H1 (cell line): Measurements from ENCODE around the gene ZFHX2. TPM values are rescaled to one million over a fixed set of nuclear protein-coding genes. Genes with fewer than 3 reads are reported as not detected.

Source experiments
- CTCF ChIA-PET: fragments of 300-600 bp; sonication (Branson Sonifier 250); formaldehyde crosslinking; loops from one replicate; lab custom pipeline; 2021; ENCODE audit not compliant: partially characterized antibody; lab: Charles Lee
- POLR2A ChIA-PET: fragments of 300-600 bp; sonication (Branson Sonifier 250); formaldehyde crosslinking; loops from one replicate; lab custom pipeline; 2021; ENCODE audit warnings: inconsistent platforms; ENCODE audit not compliant: partially characterized antibody; lab: Charles Lee
- DNase-seq, 2 experiments: peaks; one replicate each; pipeline versions ENCODE4 v3.0.0 to v3.0.0-alpha.2; 2010 to 2022; ENCODE audit warnings: low spot score in 2 of 2, low read depth in 1 of 2, mixed read lengths in 1 of 2
- FAIRE-seq: peaks from 2 replicates; lab custom pipeline; 2011; peaks lifted over from hg19 to GRCh38; lab: Jason Lieb, UNC
- H2AFZ ChIP-seq: 2 replicates; pipeline ENCODE4 v1.8.1; 2012; ENCODE audit warnings: low read length, inconsistent platforms
- H2AK5ac ChIP-seq: 2 replicates; pipeline ENCODE4 v1.6.1; 2013; ENCODE audit warnings: low read depth, low read length
- H2BK120ac ChIP-seq: replicated peaks from 2 replicates; pipeline ENCODE3; 2013; ENCODE audit warnings: low read depth, low read length, inconsistent platforms
- H2BK12ac ChIP-seq: 2 replicates; pipeline ENCODE4 v1.6.1; 2013; ENCODE audit warnings: low read depth, low read length
- H2BK15ac ChIP-seq: 2 replicates; pipeline ENCODE4 v1.6.1; 2013; ENCODE audit warnings: low read length
- H2BK20ac ChIP-seq: 2 replicates; pipeline ENCODE4 v1.6.1; 2013; ENCODE audit warnings: low read length
- H2BK5ac ChIP-seq: 2 replicates; pipeline ENCODE4 v1.6.1; 2013; ENCODE audit warnings: low read depth, low read length
- H3K14ac ChIP-seq: 2 replicates; pipeline ENCODE4 v1.6.1; 2013; ENCODE audit warnings: inconsistent platforms; ENCODE audit not compliant: insufficient read length
- H3K18ac ChIP-seq: 2 replicates; pipeline ENCODE4 v1.6.1; 2013; ENCODE audit warnings: low read length; ENCODE audit errors: extremely low read depth
- H3K23ac ChIP-seq: 2 replicates; pipeline ENCODE4 v1.6.1; 2013; ENCODE audit warnings: inconsistent platforms; ENCODE audit not compliant: insufficient read length
- H3K23me2 ChIP-seq: 2 replicates; pipeline ENCODE4 v1.6.1; 2013; ENCODE audit warnings: low read depth, low read length
- H3K27ac ChIP-seq: 2 replicates; pipeline ENCODE4 v1.6.1; 2011; ENCODE audit warnings: low read depth, low read length, inconsistent platforms
- H3K27me3 ChIP-seq, 4 experiments: replicated peaks in 1 of 4; 1 replicate in 1 of 4; 2 replicates in 3 of 4; pipeline versions ENCODE4 v1.6.1 to v1.8.1; 2011 to 2013; ENCODE audit warnings: low read length in 3 of 4, mild to moderate bottlenecking in 3 of 4, inconsistent platforms in 2 of 4, mixed read lengths in 2 of 4, moderate library complexity in 1 of 4; ENCODE audit not compliant: control insufficient read depth in 3 of 4, insufficient read depth in 3 of 4; ENCODE audit errors: extremely low read depth in 1 of 4
- H3K36me3 ChIP-seq, 4 experiments: 2 replicates each; pipeline versions ENCODE4 v1.6.1 to v1.8.1; 2011 to 2013; ENCODE audit warnings: mild to moderate bottlenecking in 4 of 4, low read length in 3 of 4, moderate library complexity in 2 of 4, control low read depth in 1 of 4, inconsistent platforms in 1 of 4; ENCODE audit not compliant: insufficient read depth in 4 of 4, control insufficient read depth in 2 of 4
- H3K4ac ChIP-seq: replicated peaks from 2 replicates; pipeline ENCODE3; 2013; ENCODE audit warnings: low read length, low read depth, mixed read lengths, inconsistent platforms; ENCODE audit not compliant: insufficient read length
- H3K4me1 ChIP-seq, 4 experiments: replicated peaks in 1 of 4; 1 replicate in 1 of 4; 2 replicates in 3 of 4; pipeline versions ENCODE4 v1.6.1 to v1.8.1; 2011 to 2013; ENCODE audit warnings: low read length in 3 of 4, inconsistent platforms in 2 of 4, mixed read lengths in 1 of 4; ENCODE audit not compliant: insufficient read depth in 4 of 4, control insufficient read depth in 3 of 4
- H3K4me2 ChIP-seq, 2 experiments: 2 replicates each; pipeline versions ENCODE4 v1.6.1 to v1.8.1; 2011 to 2013; ENCODE audit warnings: low read depth in 2 of 2, low read length in 2 of 2, control low read depth in 1 of 2, inconsistent platforms in 1 of 2, mild to moderate bottlenecking in 1 of 2; ENCODE audit not compliant: insufficient read depth in 1 of 2
- H3K4me3 ChIP-seq, 4 experiments: fragments of 200-600, 300-600 bp in 1 of 4; sonication (generic), shearing (Covaris generic), sonication (Bioruptor Twin) in 1 of 4; 2 replicates each; pipeline versions ENCODE4 v1.5.1 to v1.8.1; 2011 to 2016; ENCODE audit warnings: low read length in 4 of 4, low read depth in 3 of 4, control low read depth in 2 of 4, inconsistent platforms in 2 of 4, mild to moderate bottlenecking in 2 of 4, mixed read lengths in 1 of 4, moderate library complexity in 1 of 4; ENCODE audit not compliant: insufficient read depth in 2 of 4; ENCODE audit errors: extremely low read depth in 1 of 4
- H3K56ac ChIP-seq: replicated peaks from 2 replicates; pipeline ENCODE3; 2013; ENCODE audit warnings: low read depth, mild to moderate bottlenecking, mixed read lengths, low read length, inconsistent platforms; ENCODE audit not compliant: insufficient read length
- H3K79me1 ChIP-seq: 2 replicates; pipeline ENCODE4 v1.6.1; 2013; ENCODE audit warnings: low read depth, low read length, control low read depth
- H3K79me2 ChIP-seq, 2 experiments: 2 replicates each; pipeline versions ENCODE4 v1.6.1 to v1.8.1; 2012 to 2013; ENCODE audit warnings: low read length in 2 of 2, mild to moderate bottlenecking in 2 of 2, inconsistent platforms in 1 of 2; ENCODE audit not compliant: insufficient read depth in 2 of 2, control insufficient read depth in 1 of 2
- H3K9ac ChIP-seq, 4 experiments: replicated peaks in 1 of 4; 1 replicate in 1 of 4; 2 replicates in 3 of 4; pipeline versions ENCODE4 v1.6.1 to v1.8.1; 2011 to 2013; ENCODE audit warnings: low read depth in 3 of 4, low read length in 3 of 4, control low read depth in 2 of 4, mild to moderate bottlenecking in 2 of 4, moderate library complexity in 2 of 4, inconsistent platforms in 1 of 4; ENCODE audit errors: extremely low read depth in 1 of 4
- H3K9me3 ChIP-seq, 2 experiments: 2 replicates each; pipeline versions ENCODE4 v1.6.1 to v1.8.1; 2012 to 2013; ENCODE audit warnings: mild to moderate bottlenecking in 2 of 2, moderate library complexity in 2 of 2, control low read depth in 1 of 2, inconsistent platforms in 1 of 2, low read depth in 1 of 2, low read length in 1 of 2, mixed read lengths in 1 of 2; ENCODE audit not compliant: insufficient read depth in 2 of 2
- H4K20me1 ChIP-seq, 2 experiments: replicated peaks in 1 of 2; 2 replicates each; pipeline versions ENCODE3 to v1.8.1; 2011 to 2013; ENCODE audit warnings: inconsistent platforms in 2 of 2, low read length in 2 of 2, mild to moderate bottlenecking in 1 of 2; ENCODE audit not compliant: insufficient read depth in 2 of 2, control insufficient read depth in 1 of 2
- H4K5ac ChIP-seq: 2 replicates; pipeline ENCODE4 v1.6.1; 2013; ENCODE audit warnings: low read length, low read depth, mixed read lengths, inconsistent platforms; ENCODE audit not compliant: insufficient read length
- H4K8ac ChIP-seq: 2 replicates; pipeline ENCODE4 v1.8.0; 2013; ENCODE audit warnings: mild to moderate bottlenecking, moderate library complexity, low read length, inconsistent platforms; ENCODE audit not compliant: insufficient read depth; ENCODE audit errors: extremely low read depth
- H4K91ac ChIP-seq: replicated peaks from 2 replicates; pipeline ENCODE3; 2013; ENCODE audit warnings: low read length, mixed read lengths, inconsistent platforms; ENCODE audit not compliant: insufficient read length
- CTBP2 ChIP-seq: IDR thresholded peaks from 2 replicates; pipeline ENCODE4 v1.7.0; 2011; ENCODE audit warnings: borderline replicate concordance, mild to moderate bottlenecking, moderate library complexity, mixed read lengths, low read length; ENCODE audit not compliant: insufficient read depth, insufficient read length
- POLR2AphosphoS5 ChIP-seq: IDR thresholded peaks from 2 replicates; pipeline ENCODE4 v1.6.1; 2011; ENCODE audit warnings: low read depth, low read length
- TCF12 ChIP-seq: IDR thresholded peaks from 2 replicates; pipeline ENCODE4 v1.6.1; 2011; ENCODE audit warnings: low read depth, mild to moderate bottlenecking, low read length
- WGBS, 2 experiments: shearing (Covaris generic) in 1 of 2; methylation state at CpG; one replicate each; pipeline versions ENCODE4 v1.1.6 to v1.1.7; 2013 to 2015; ENCODE audit warnings: low lambda C conversion rate in 2 of 2, mixed read lengths in 2 of 2, inconsistent platforms in 1 of 2, low coverage in 1 of 2, missing lambda C conversion rate in 1 of 2; ENCODE audit not compliant: insufficient replicate concordance in 2 of 2, insufficient coverage in 1 of 2, insufficient read length in 1 of 2; ENCODE audit errors: extremely low coverage in 1 of 2, missing lambda C conversion rate in 1 of 2; 5-methylcytosine and 5-hydroxymethylcytosine counted together
- polyA plus RNA-seq, 7 experiments: library from polyadenylated mRNA; depleted of rRNA in 3 of 7; stranded (reverse) in 5 of 7; unstranded in 2 of 7; fragments of >200 nt in 5 of 7; fragments of 200-250 nt in 2 of 7; gene quantifications; 1 replicate in 5 of 7; 2 replicates in 1 of 7; 4 replicates in 1 of 7; pipeline versions ENCODE4 v1.2.1 to v1.2.3, GENCODE V29; 2011 to 2013; ENCODE audit warnings: missing spikeins in 2 of 7, mixed read lengths in 2 of 7
- total RNA-seq: library from RNA; stranded (reverse); fragmentation: NEBNext Ultra II Directional; extraction: Animal tissue kit (Norgen Biotek cat#: 25700); gene quantifications from 2 replicates; pipeline ENCODE4 v1.2.1, GENCODE V29; 2021
- TF ChIP-seq, protein P1 (sequence below), 3 experiments: IDR thresholded peaks; 1 replicate in 2 of 3; 2 replicates in 1 of 3; pipeline versions ENCODE4 v1.5.1 to v1.6.1; 2011; ENCODE audit warnings: low read length in 3 of 3, mild to moderate bottlenecking in 3 of 3, inconsistent platforms in 2 of 3, low read depth in 1 of 3, moderate library complexity in 1 of 3; ENCODE audit not compliant: insufficient read depth in 1 of 3; ENCODE audit errors: control extremely low read depth in 1 of 3

Gene ZFHX2
- total and polyA plus RNA-seq, 2 of the 8 experiments (the other 6 are each of a cell fraction or from before 2014, with no cell fraction given): 2.7 to 27.0 TPM

DNA sequence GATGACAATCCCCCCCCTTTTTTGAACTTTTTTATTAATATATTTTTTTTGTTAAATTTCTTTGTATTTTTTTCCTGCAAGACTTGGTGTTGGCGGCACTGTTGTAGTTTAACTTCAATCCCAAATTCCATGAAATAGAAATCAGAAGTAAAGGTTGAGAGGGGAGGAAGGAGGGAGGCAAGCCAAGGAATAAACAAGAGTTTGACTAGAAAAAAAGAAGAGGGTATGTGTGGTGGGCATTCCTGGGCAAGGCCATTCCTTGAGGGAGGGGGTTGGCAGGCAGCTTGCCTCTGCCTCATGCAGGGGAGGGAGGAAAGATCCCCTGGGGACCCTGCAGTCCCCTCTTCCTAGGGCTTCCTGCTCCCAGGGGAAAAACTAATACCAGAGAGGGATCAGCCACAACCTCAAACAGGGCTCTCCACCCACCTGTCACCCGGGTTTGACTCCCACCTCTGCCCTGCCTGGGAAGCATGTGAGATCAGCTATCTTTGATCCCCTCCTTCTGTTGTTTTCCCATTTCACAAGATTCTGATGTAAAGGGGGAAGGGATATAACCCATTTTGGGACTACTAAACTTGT, 16.5 kb upstream of the ZFHX2 start:
- H4K91ac ChIP-seq: no peak overlapping the region
- H3K79me1 ChIP-seq: no peaks in the 10 kb centered on the region
- H3K4me3 ChIP-seq: peak overlapping the region; percentile 52 to 81 (median 67); a peak in 6 of 8 replicates
- H3K9ac ChIP-seq: no peak overlapping the region
- H2BK15ac ChIP-seq: no peak overlapping the region
- H2BK20ac ChIP-seq: no peak overlapping the region
- POLR2A ChIA-PET: interaction anchor here (0.6 to 52.7 kb wide), 12 partner anchors 10 to 246 kb away, joined by 3 to 1523 read pairs (median 6); partner anchors contain the start of genes NGDN, PABPN1, THTPA and ZFHX2
- TF ChIP-seq TCF12 (no peak), POLR2AphosphoS5 (no peak), CTBP2 (no peak)
- TF ChIP-seq, protein P1, sequence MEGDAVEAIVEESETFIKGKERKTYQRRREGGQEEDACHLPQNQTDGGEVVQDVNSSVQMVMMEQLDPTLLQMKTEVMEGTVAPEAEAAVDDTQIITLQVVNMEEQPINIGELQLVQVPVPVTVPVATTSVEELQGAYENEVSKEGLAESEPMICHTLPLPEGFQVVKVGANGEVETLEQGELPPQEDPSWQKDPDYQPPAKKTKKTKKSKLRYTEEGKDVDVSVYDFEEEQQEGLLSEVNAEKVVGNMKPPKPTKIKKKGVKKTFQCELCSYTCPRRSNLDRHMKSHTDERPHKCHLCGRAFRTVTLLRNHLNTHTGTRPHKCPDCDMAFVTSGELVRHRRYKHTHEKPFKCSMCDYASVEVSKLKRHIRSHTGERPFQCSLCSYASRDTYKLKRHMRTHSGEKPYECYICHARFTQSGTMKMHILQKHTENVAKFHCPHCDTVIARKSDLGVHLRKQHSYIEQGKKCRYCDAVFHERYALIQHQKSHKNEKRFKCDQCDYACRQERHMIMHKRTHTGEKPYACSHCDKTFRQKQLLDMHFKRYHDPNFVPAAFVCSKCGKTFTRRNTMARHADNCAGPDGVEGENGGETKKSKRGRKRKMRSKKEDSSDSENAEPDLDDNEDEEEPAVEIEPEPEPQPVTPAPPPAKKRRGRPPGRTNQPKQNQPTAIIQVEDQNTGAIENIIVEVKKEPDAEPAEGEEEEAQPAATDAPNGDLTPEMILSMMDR (IDR thresholded peaks at IDR 0.05; ENCODE audit: control extremely low read depth in 1 of 3, insufficient read depth in 1 of 3, low read depth in 1 of 3, low read length in 3 of 3): no peak
- H4K20me1 ChIP-seq: no peaks in the 10 kb centered on the region
- peaks cover 7% of the 10 kb centered on the region; the same call in 1 of the 2 replicates for H3K23me2 ChIP-seq
- no peak overlapping the region for H3K23ac ChIP-seq
- H3K14ac ChIP-seq: no peak overlapping the region
- peaks cover 4 to 8% (median 6%) of the 10 kb centered on the region in 4 experiments; a peak in 4 of 8 replicates for H3K36me3 ChIP-seq
- no peak overlapping the region for H2BK5ac ChIP-seq
- no peak for FAIRE-seq
- H3K4ac ChIP-seq: no peak overlapping the region
- no peak overlapping the region for H3K56ac ChIP-seq
- peak overlapping the region; percentile 91 to 94; a peak in 3 of 4 replicates for H3K4me2 ChIP-seq
- H2AFZ ChIP-seq: no peak overlapping the region
- H3K27me3 ChIP-seq: no peaks in the 10 kb centered on the region
- H3K27ac ChIP-seq: no peak overlapping the region
- H2BK120ac ChIP-seq: no peak overlapping the region
- H2AK5ac ChIP-seq: no peak overlapping the region
- peaks cover 8 to 21% (median 11%) of the 10 kb centered on the region in 4 experiments for H3K4me1 ChIP-seq
- peak overlapping the region; percentile 6; the same call in 1 of the 2 replicates for H3K18ac ChIP-seq
- H3K79me2 ChIP-seq: no peaks in the 10 kb centered on the region
- no peak for DNase-seq
- no peak overlapping the region for H4K8ac ChIP-seq
- CTCF ChIA-PET: interaction anchor here (0.7 to 70.5 kb wide), 9 partner anchors 13 to 541 kb away, joined by 3 to 2092 read pairs (median 4); partner anchors contain the start of gene NGDN
- H3K9me3 ChIP-seq: no peaks in the 10 kb centered on the region
- no peak overlapping the region for H4K5ac ChIP-seq
- WGBS, 2 experiments: 74% methylated on average over 2 of the region's 2 CpGs; no CpG with 5 or more reads in 1 of the 2 experiments
- no peak overlapping the region for H2BK12ac ChIP-seq
